Keratinocyte (primary cell): ENCODE measurements around the gene MT1E.

Experiments used
- EZH2 ChIP-seq: IDR thresholded peaks from one replicate; pipeline ENCODE4 v1.6.1; 2012; ENCODE audit warnings: inconsistent platforms, mild to moderate bottlenecking, low read length, moderate library complexity
- TF ChIP-seq, protein P1 (sequence below), 3 experiments: IDR thresholded peaks in 1 of 3; conservative IDR thresholded peaks in 1 of 3; optimal IDR thresholded peaks in 1 of 3; 2 replicates in 2 of 3; 3 replicates in 1 of 3; pipeline versions ENCODE3 to v1.5.1; 2011; ENCODE audit warnings: low read length in 3 of 3, mild to moderate bottlenecking in 3 of 3, moderate library complexity in 2 of 3, control low read depth in 1 of 3, inconsistent platforms in 1 of 3; ENCODE audit not compliant: insufficient read depth in 2 of 3; ENCODE audit errors: extremely low read depth in 1 of 3

DNA sequence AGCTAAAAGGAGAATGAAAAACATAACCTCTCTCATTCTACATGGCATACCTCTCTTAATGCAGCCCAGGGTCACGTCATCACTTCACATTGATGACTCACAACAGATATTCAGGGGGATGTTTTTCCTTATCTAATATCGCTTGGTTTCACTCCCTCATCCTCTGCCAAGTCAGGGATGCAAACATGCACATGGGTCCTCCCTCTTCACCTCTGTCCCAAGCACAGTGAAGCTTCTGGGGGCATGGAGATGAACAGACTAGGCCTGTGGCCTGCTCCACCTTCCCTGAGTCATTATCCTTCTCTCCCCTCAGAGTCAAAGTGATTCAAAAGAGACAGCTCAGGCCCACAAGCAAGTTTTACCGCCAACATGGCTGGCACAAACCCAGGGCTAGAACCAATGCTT, 19.5 kb upstream of the MT1E start:
- TF ChIP-seq, protein P1, sequence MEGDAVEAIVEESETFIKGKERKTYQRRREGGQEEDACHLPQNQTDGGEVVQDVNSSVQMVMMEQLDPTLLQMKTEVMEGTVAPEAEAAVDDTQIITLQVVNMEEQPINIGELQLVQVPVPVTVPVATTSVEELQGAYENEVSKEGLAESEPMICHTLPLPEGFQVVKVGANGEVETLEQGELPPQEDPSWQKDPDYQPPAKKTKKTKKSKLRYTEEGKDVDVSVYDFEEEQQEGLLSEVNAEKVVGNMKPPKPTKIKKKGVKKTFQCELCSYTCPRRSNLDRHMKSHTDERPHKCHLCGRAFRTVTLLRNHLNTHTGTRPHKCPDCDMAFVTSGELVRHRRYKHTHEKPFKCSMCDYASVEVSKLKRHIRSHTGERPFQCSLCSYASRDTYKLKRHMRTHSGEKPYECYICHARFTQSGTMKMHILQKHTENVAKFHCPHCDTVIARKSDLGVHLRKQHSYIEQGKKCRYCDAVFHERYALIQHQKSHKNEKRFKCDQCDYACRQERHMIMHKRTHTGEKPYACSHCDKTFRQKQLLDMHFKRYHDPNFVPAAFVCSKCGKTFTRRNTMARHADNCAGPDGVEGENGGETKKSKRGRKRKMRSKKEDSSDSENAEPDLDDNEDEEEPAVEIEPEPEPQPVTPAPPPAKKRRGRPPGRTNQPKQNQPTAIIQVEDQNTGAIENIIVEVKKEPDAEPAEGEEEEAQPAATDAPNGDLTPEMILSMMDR (optimal IDR thresholded peaks at IDR 0.05 in 1 of 3, IDR thresholded peaks at IDR 0.05 in 1 of 3, conservative IDR thresholded peaks at IDR 0.05 in 1 of 3; ENCODE audit: extremely low read depth in 1 of 3, insufficient read depth in 2 of 3, low read length in 3 of 3): no peak
- TF ChIP-seq EZH2: no peak
